Right lobe of liver (tissue), 6 donors: ENCODE results near the gene ADORA1. TPM values are rescaled to one million over a fixed set of nuclear protein-coding genes. Genes with fewer than 3 reads are reported as not detected.

Experiments
- ATAC-seq, 4 donors: fragments of 200-7000 bp; cut with Tn5 transposase; one replicate each; pipeline ENCODE4 v1.9.1; 2020; ENCODE audit warnings: mild to moderate bottlenecking in 4 of 4, moderate library complexity in 4 of 4
- DNase-seq, 3 donors: peaks; one replicate each; pipeline ENCODE4 v3.0.0-alpha.2; 2020
- H3K27ac ChIP-seq, 3 donors: fragments of 200-600 bp; one replicate each; pipeline ENCODE4 v1.8.0; 2022
- H3K27me3 ChIP-seq, 2 donors: fragments of 200-600 bp; one replicate each; pipeline ENCODE4 v1.8.0; 2022
- H3K36me3 ChIP-seq, 4 donors: fragments of 200-600 bp; sonication (generic) in 1 of 4; one replicate each; pipeline versions ENCODE4 v1.5.1 to v1.8.0; 2017 to 2022; ENCODE audit warnings: control low read depth in 1 of 4
- H3K4me1 ChIP-seq, 4 donors: fragments of 200-600 bp; sonication (generic) in 1 of 4; one replicate each; pipeline versions ENCODE4 v1.5.1 to v1.8.0; 2017 to 2022; ENCODE audit warnings: control low read depth in 1 of 4
- H3K4me3 ChIP-seq, 3 donors: fragments of 200-600 bp; one replicate each; pipeline ENCODE4 v1.8.0; 2022
- H3K9me3 ChIP-seq, 4 donors: fragments of 200-600 bp; sonication (generic) in 1 of 4; one replicate each; pipeline versions ENCODE4 v1.5.1 to v1.8.0; 2017 to 2022; ENCODE audit warnings: control low read depth in 1 of 4
- CTCF ChIP-seq, 4 donors: fragments of 200-600 bp in 3 of 4; fragments of 450-650 bp in 1 of 4; IDR thresholded peaks; one replicate each; pipeline versions ENCODE4 v1.5.1 to v1.8.0; 2016 to 2022; ENCODE audit warnings: antibody characterized with exemption in 4 of 4, mild to moderate bottlenecking in 2 of 4
- POLR2A ChIP-seq: fragments of 450-650 bp; IDR thresholded peaks from one replicate; pipeline ENCODE4 v1.6.1; 2017; ENCODE audit warnings: antibody characterized with exemption, mild to moderate bottlenecking
- WGBS: methylation state at CpG from one replicate; pipeline ENCODE4 v1.1.6; 2018; ENCODE audit warnings: low coverage, low lambda C conversion rate; ENCODE audit not compliant: insufficient coverage; ENCODE audit errors: missing lambda C conversion rate; 5-methylcytosine and 5-hydroxymethylcytosine counted together
- intact Hi-C, 2 donors: fragments of 100-400 bp; cut with DNase I; formaldehyde crosslinking; loops; one replicate each; pipeline versions ENCODE4 v1.11.2 to v1.14.1; 2022
- total RNA-seq, 6 experiments: library from RNA; depleted of rRNA in 2 of 6; stranded (reverse); fragments of >200 nt in 2 of 6; fragmentation: NEBNext Ultra II Directional in 3 of 6; extraction: Animal tissue kit (Norgen Biotek cat#: 25700) in 3 of 6; gene quantifications; one replicate each; pipeline versions ENCODE4 v1.1.0 to v1.2.4, GENCODE V29; 2016 to 2023
- donor health status: DM: no; HTN: yes; CAD: no.
- donor health status: DM: no; HTN: no; CAD: no.
- donor health status: DM: no; HTN: no; CAD: no.
- donor health status: DM: no; HTN: yes; CAD: no.
- donor health status: DM: no; HTN: yes; CAD: no.

Gene ADORA1
- total RNA-seq, 6 experiments from 2014 or later, result 0.31 to 0.78 (median 0.39) TPM; not detected in 1

GRCh38 chr1:203202431-203203245, 75.1 kb downstream of the ADORA1 start:
- Histone ChIP-seq H3K4me3 (no peak overlapping the region), H3K27me3 (no peaks in the 10 kb centered on the region), H3K9me3 (no peaks in the 10 kb centered on the region), H3K4me1 (peaks cover 0 to 23% (median 2%) of the 10 kb centered on the region in 4 donors), H3K27ac (no peak overlapping the region), H3K36me3 (no peaks in the 10 kb centered on the region)
- DNase-seq, result peak in 1 of 3 donors; percentile 47
- 67% methylated on average over 10 of the region's 15 CpGs for WGBS
- TF ChIP-seq POLR2A (no peak), CTCF (IDR thresholded peaks at IDR 0.05) (no peak)
- intact Hi-C loops, result no loop called here
- peak in 3 of 4 donors; percentile 20 to 46 (median 45) for ATAC-seq

GRCh38 chr1:203204756-203205155, 77.2 kb downstream of the ADORA1 start:
- Histone ChIP-seq H3K4me1 (peaks cover 0 to 12% (median 1%) of the 10 kb centered on the region in 4 donors), H3K27me3 (no peaks in the 10 kb centered on the region), H3K27ac (no peak overlapping the region), H3K36me3 (no peaks in the 10 kb centered on the region), H3K9me3 (no peaks in the 10 kb centered on the region), H3K4me3 (no peak overlapping the region)
- intact Hi-C loops, result no loop called here
- TF ChIP-seq CTCF (IDR thresholded peaks at IDR 0.05) (no peak), POLR2A (no peak)
- no CpG with 5 or more reads among the region's 2 CpGs for WGBS
- DNase-seq (no peak), ATAC-seq (peak in 1 of 4 donors; percentile 38)

GRCh38 chr1:203206129-203206687, 78.7 kb downstream of the ADORA1 start:
- Histone ChIP-seq H3K27me3 (no peaks in the 10 kb centered on the region), H3K27ac (no peak overlapping the region), H3K36me3 (no peaks in the 10 kb centered on the region), H3K9me3 (no peaks in the 10 kb centered on the region), H3K4me3 (no peak overlapping the region), H3K4me1 (peaks cover 0 to 3% (median under 1%) of the 10 kb centered on the region in 4 donors)
- WGBS, result 90% methylated on average over 2 of the region's 5 CpGs
- TF ChIP-seq POLR2A (no peak), CTCF (IDR thresholded peaks at IDR 0.05) (no peak)
- intact Hi-C loops, result no loop called here
- ATAC-seq, result no peak
- no peak for DNase-seq

GRCh38 chr1:203207751-203208150, 80.2 kb downstream of the ADORA1 start:
- DNase-seq (peak in 1 of 3 donors; percentile 10), ATAC-seq (no peak)
- H3K27me3 ChIP-seq, result no peaks in the 10 kb centered on the region
- H3K4me1 ChIP-seq, result peaks cover 0 to 6% (median 2%) of the 10 kb centered on the region in 4 donors
- intact Hi-C loops, result no loop called here
- no peaks in the 10 kb centered on the region for H3K9me3 ChIP-seq
- no peaks in the 10 kb centered on the region for H3K36me3 ChIP-seq
- no peak overlapping the region for H3K27ac ChIP-seq
- H3K4me3 ChIP-seq, result no peak overlapping the region
- WGBS, result no CpG with 5 or more reads among the region's 2 CpGs
- TF ChIP-seq POLR2A (no peak), CTCF (IDR thresholded peaks at IDR 0.05) (no peak)
